CD4-positive, alpha-beta T cell treated with Interleukin-17A for 1 hour (primary cell): ENCODE data around the gene TTC33.

ENCODE experiments used
- DNase-seq: peaks from one replicate; pipeline ENCODE4 v3.0.0-alpha.2; 2020

Gene TTC33

GRCh38 chr5:40465416-40465815, 290.3 kb downstream of the TTC33 start:
- no peak for DNase-seq

- DNase-seq: no peak
These were observed 291.2 kb downstream of the TTC33 start for GRCh38 chr5:40464511-40464910.
